Measurements from ENCODE around the gene PIK3AP1. TPM values are rescaled to one million over a fixed set of nuclear protein-coding genes. Genes with fewer than 3 reads are reported as not detected.
A peak's percentile ranks its signal among the peaks of the same experiment; 100 is the strongest.

Gene PIK3AP1
- total and polyA plus RNA-seq, 10 of the 15 experiments (the other 5 are each of a cell fraction or from before 2014, with no cell fraction given) = 26.2 to 306 (median 119) TPM

DNA sequence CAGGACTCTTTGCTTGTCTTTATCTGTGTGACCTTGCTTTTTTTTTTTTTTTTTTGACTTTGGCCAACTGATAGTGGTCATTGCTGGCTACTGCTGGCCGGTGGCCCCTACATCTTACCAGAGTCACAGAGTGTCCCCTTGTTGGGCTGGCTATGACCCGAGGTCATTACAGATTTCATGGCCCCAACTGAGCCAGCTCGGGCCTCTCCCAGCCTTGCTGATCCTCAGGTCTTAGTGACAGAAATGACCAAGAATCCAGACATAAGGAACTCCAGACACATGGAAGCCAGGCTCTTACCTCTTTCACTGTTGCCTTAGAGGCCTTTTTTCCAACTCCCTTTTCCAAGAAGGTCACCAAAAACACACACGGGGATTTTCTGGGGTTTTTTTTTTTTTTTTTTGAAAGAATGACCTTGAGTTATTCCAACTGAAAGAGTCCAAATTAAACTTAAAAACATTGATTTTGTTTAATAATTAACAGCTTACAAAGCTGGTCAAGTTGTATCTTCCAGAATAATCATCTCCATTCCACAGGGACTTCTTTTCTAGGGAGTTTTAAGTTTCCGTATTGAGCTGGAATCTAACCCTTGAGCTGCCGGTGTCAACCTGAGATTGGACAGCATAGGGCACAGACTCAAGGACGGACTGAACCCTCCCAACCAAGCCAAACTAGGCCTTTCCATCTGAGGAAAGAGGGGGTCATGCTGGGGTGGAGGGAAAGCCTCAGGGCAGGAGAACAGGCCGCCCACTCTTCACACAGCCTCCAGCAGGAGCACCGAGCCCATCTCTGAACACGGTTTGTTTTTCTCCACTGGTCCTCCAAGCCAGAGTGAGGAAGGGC, 43.8 kb downstream of the PIK3AP1 start:
- Histone ChIP-seq H4K20me1 (ENCODE audit: control insufficient read depth, insufficient read depth) (0 out of 2 replicates have a peak, but pooled peaks cover 3% of the 10 kb centered on the region), H3K9me3 (replicated peaks; ENCODE audit: control insufficient read depth, insufficient read depth, low read length) (peaks cover 3% of the 10 kb centered on the region; the same call in 2 of the 3 replicates), H3K9ac (ENCODE audit: control insufficient read depth, insufficient read depth, low read length) (no peak overlapping the region), H3K4me3 (no peak overlapping the region), H3K36me3 (ENCODE audit: control insufficient read depth in 2 of 2, insufficient read depth in 2 of 2, low read length in 1 of 2) (peaks cover 5 to 28% of the 10 kb centered on the region in 2 experiments), H3K4me1 (ENCODE audit: control insufficient read depth, insufficient read depth, low read length) (peaks cover 72% of the 10 kb centered on the region), H3K27ac (ENCODE audit: control insufficient read depth, insufficient read depth) (peak overlapping the region; percentile 36; the same call in 1 of the 2 replicates), H3K79me2 (ENCODE audit: control insufficient read depth, insufficient read depth, low read length) (peaks cover 88% of the 10 kb centered on the region), H3K4me2 (ENCODE audit: control insufficient read depth, insufficient read depth) (0 out of 2 replicates have a peak overlapping the region, but pooled peaks have one; percentile 19), H3K27me3 (replicated peaks in 1 of 2; ENCODE audit: control insufficient read depth in 2 of 2, insufficient read depth in 2 of 2, low read length in 1 of 2) (no peaks in the 10 kb centered on the region), H2AFZ (ENCODE audit: control insufficient read depth, low read depth, low read length) (no peak overlapping the region)
- DNase-seq (ENCODE audit: low read depth, low spot score) (no peak), FAIRE-seq (no peak), ATAC-seq (no peak)
- in situ Hi-C loops (cut with MboI) = no loop called here
- WGBS (ENCODE audit: insufficient coverage, insufficient replicate concordance, low lambda C conversion rate, missing lambda C conversion rate) = 67% methylated on average over 10 of the region's 10 CpGs
- intact Hi-C loops (cut with micrococcal nuclease; ENCODE audit: unreplicated experiment) = no loop called here
- no TSS peak for BruUV-seq (replicated peaks)
- CTCF ChIA-PET = interaction anchor here (0.7 kb wide), 2 partner anchors 30 to 86 kb away, joined by 3 read pairs; no protein-coding TSS in a partner anchor
- TF ChIP-seq CBFB (IDR thresholded peaks at IDR 0.05; ENCODE audit: low read depth) (no peak), RELA (IDR thresholded peaks at IDR 0.05; ENCODE audit: borderline replicate concordance, partially characterized antibody) (no peak)
- RAD21 ChIA-PET (ENCODE audit: unreplicated experiment) = interaction anchor here (1.5 kb wide), 1 partner anchor 14 kb away, joined by 3 read pairs; no protein-coding TSS in a partner anchor
- SMC1A ChIA-PET (ENCODE audit: uncharacterized antibody, unreplicated experiment) = interaction anchor here (0.6 to 4.1 kb wide), 7 partner anchors 14 to 38 kb away, joined by 3 to 26 read pairs (median 3); no protein-coding TSS in a partner anchor
- POLR2A ChIA-PET = interaction anchor here (1.3 kb wide), 1 partner anchor 9 kb away, joined by 4 read pairs; no protein-coding TSS in a partner anchor

DNA sequence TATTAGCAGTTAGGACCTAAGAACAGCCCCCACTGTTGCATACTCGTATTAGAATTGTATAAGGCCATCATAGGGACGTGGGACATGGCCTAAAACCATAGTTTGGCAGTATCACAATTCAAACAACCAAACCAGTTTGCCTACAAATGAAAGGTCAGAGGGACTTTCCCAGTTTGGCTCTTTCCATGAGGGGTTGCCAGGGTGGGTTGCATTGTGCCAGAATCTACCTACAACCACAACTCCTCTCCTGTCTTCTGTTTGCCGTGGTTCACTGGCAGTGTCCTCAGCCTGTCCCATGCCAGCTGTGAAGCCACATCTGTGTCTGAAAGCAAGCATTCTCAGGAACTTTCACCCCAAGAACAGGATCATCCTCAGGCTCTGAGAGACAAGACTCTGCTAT, 44.5 kb downstream of the PIK3AP1 start:
- Histone ChIP-seq H2AFZ (ENCODE audit: control insufficient read depth, low read depth, low read length) (no peak overlapping the region), H3K4me3 (no peak overlapping the region), H3K79me2 (ENCODE audit: control insufficient read depth, insufficient read depth, low read length) (peaks cover 88% of the 10 kb centered on the region), H3K4me1 (ENCODE audit: control insufficient read depth, insufficient read depth, low read length) (peaks cover 79% of the 10 kb centered on the region), H3K27ac (ENCODE audit: control insufficient read depth, insufficient read depth) (peak overlapping the region; percentile 36; the same call in 1 of the 2 replicates), H4K20me1 (ENCODE audit: control insufficient read depth, insufficient read depth) (0 out of 2 replicates have a peak, but pooled peaks cover 3% of the 10 kb centered on the region), H3K9ac (ENCODE audit: control insufficient read depth, insufficient read depth, low read length) (no peak overlapping the region), H3K27me3 (replicated peaks in 1 of 2; ENCODE audit: control insufficient read depth in 2 of 2, insufficient read depth in 2 of 2, low read length in 1 of 2) (no peaks in the 10 kb centered on the region), H3K9me3 (replicated peaks; ENCODE audit: control insufficient read depth, insufficient read depth, low read length) (no peaks in the 10 kb centered on the region), H3K4me2 (ENCODE audit: control insufficient read depth, insufficient read depth) (0 out of 2 replicates have a peak overlapping the region, but pooled peaks have one; percentile 19), H3K36me3 (ENCODE audit: control insufficient read depth in 2 of 2, insufficient read depth in 2 of 2, low read length in 1 of 2) (peaks cover 4 to 22% of the 10 kb centered on the region in 2 experiments; a peak in 3 of 4 replicates)
- WGBS (ENCODE audit: insufficient coverage, insufficient replicate concordance, low lambda C conversion rate, missing lambda C conversion rate) = 77% methylated on average over 3 of the region's 3 CpGs
- ChIA-PET SMC1A (ENCODE audit: uncharacterized antibody, unreplicated experiment) (interaction anchor here (1.1 to 7.4 kb wide), 5 partner anchors 15 to 36 kb away, joined by 3 to 35 read pairs (median 8); no protein-coding TSS in a partner anchor), RAD21 (ENCODE audit: unreplicated experiment) (interaction anchor here (1.5 kb wide), 1 partner anchor 15 kb away, joined by 3 read pairs; no protein-coding TSS in a partner anchor), POLR2A (interaction anchor here (1.3 to 7.8 kb wide), 3 partner anchors 10 to 20 kb away, joined by 4 to 57 read pairs (median 14); no protein-coding TSS in a partner anchor), CTCF (interaction anchor here (2.1 kb wide), 1 partner anchor 16 kb away, joined by 10 read pairs; no protein-coding TSS in a partner anchor)
- TF ChIP-seq ZNF217 (IDR thresholded peaks at IDR 0.05) = no peak
- TF ChIP-seq, protein P1, sequence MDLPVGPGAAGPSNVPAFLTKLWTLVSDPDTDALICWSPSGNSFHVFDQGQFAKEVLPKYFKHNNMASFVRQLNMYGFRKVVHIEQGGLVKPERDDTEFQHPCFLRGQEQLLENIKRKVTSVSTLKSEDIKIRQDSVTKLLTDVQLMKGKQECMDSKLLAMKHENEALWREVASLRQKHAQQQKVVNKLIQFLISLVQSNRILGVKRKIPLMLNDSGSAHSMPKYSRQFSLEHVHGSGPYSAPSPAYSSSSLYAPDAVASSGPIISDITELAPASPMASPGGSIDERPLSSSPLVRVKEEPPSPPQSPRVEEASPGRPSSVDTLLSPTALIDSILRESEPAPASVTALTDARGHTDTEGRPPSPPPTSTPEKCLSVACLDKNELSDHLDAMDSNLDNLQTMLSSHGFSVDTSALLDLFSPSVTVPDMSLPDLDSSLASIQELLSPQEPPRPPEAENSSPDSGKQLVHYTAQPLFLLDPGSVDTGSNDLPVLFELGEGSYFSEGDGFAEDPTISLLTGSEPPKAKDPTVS (IDR thresholded peaks at IDR 0.05; ENCODE audit: low read depth, low read length) = no peak
- no peak for TF ChIP-seq SMAD5 (IDR thresholded peaks at IDR 0.05; ENCODE audit: low read depth)
- no peak for TF ChIP-seq EZH2 (IDR thresholded peaks at IDR 0.05; ENCODE audit: borderline replicate concordance, control insufficient read depth, low read depth, low read length)
- BruUV-seq (replicated peaks) = no TSS peak
- DNase-seq (ENCODE audit: low read depth, low spot score) (no peak), FAIRE-seq (no peak), ATAC-seq (no peak)
- in situ Hi-C loops (cut with MboI) = no loop called here
- intact Hi-C loops (cut with micrococcal nuclease; ENCODE audit: unreplicated experiment) = no loop called here

Measured in GM12878 (cell line).